Stimulated activated CD4-positive, alpha-beta T cell treated with anti-CD3 and anti-CD28 coated beads, Interleukin-12 subunit alpha, Interleukin-12 subunit beta, amount 100 ng/mL, for 24 hours (primary cell): ENCODE measurements around the gene RFC4.
"Not testable (repeated sequence)": the region's sequence is repeated elsewhere in the genome, so short reads cannot be mapped to it uniquely, and the experiment has no call there.

Experiments used
- DNase-seq, 2 experiments: peaks; one replicate each; pipeline ENCODE4 v3.0.0-alpha.2; 2020; ENCODE audit warnings: low read depth in 2 of 2

RFC4 gene, protein sequence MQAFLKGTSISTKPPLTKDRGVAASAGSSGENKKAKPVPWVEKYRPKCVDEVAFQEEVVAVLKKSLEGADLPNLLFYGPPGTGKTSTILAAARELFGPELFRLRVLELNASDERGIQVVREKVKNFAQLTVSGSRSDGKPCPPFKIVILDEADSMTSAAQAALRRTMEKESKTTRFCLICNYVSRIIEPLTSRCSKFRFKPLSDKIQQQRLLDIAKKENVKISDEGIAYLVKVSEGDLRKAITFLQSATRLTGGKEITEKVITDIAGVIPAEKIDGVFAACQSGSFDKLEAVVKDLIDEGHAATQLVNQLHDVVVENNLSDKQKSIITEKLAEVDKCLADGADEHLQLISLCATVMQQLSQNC

DNA sequence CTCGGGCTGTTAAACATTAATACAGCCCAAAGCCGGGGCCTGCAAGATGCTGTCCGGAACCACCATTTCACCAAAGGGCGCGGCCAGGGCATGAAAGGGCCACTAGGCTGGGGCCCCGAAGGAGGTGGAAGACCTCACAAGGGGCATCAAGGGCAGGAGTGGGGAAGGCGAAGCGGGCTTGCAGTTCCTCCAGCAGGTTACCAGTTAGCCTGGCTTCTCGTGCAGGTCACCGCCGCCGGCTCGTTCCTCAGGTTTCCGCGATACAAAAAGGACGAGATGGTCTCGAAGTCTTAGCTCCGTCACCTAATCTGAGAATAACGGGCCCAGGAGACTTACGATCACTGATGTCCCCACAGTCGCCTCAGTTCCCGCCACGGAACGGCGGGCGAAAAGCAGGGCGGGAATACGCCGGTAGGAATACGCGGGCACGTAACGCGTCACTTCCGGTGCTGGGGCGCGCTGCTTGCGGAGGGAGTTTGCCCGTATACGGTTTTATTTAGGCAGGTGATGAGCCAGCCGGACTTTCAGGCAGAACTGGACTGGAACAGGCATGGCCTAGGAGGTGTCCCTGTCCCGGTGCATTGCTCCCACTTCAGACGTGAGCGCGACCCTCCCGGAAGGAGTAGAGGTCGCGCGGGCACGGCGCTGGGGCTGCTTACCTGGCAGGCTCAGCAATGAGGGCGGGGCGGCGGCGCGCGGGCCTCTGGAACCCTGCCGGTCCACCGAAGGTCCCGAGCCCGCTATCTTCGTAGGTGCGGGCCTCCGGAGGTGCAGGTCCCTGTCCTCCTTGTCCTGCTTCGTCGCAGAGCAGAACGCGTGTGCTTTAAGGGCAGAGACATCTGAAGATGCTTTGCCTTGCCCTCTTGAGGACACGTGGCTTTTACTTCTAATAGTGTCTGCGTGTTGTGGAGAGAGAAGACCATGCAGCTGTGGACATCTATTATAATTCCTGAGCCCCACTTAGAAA, at the start of gene RFC4:
RFC4 (minus strand) TSS at position 394 of the 967 bp plus-strand sequence. CDS start 1,769 bp downstream, outside the sequence.
- peak; percentile 81 to 88 for DNase-seq

DNA sequence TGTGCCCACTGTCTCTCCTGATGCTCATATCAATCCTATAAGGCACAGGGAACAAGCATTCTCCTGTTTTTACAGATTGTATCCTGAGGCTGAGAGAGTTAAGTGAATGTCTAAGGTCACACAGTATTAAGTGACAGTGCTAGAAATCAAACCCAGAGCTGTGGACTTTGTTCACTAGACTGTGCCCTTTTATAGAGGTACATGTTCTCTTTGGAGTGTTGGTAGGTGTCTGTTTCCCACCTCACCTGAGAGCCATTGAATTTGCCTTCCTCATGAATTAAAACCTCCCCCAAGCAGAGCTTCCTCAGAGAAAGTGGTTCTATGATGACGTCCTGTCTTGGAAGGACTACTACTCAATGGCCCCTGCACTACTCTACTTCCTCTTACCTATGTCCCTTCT, 48.7 kb upstream of the RFC4 start:
- DNase-seq = no peak

DNA sequence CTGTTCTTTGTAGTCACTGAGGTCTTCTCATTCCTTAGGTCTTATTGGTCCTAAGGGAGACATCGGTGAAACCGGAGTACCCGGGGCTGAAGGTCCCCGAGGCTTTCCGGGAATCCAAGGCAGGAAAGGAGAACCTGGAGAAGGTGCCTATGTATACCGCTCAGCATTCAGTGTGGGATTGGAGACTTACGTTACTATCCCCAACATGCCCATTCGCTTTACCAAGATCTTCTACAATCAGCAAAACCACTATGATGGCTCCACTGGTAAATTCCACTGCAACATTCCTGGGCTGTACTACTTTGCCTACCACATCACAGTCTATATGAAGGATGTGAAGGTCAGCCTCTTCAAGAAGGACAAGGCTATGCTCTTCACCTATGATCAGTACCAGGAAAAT, 47.9 kb upstream of the RFC4 start:
- DNase-seq = no peak

DNA sequence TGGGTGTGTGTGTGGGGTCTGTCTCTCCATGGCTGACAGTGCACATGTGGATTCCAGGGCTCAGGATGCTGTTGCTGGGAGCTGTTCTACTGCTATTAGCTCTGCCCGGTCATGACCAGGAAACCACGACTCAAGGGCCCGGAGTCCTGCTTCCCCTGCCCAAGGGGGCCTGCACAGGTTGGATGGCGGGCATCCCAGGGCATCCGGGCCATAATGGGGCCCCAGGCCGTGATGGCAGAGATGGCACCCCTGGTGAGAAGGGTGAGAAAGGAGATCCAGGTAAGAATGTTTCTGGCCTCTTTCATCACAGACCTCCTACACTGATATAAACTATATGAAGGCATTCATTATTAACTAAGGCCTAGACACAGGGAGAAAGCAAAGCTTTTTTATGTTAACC, 46.7 kb upstream of the RFC4 start:
- DNase-seq = no peak

DNA sequence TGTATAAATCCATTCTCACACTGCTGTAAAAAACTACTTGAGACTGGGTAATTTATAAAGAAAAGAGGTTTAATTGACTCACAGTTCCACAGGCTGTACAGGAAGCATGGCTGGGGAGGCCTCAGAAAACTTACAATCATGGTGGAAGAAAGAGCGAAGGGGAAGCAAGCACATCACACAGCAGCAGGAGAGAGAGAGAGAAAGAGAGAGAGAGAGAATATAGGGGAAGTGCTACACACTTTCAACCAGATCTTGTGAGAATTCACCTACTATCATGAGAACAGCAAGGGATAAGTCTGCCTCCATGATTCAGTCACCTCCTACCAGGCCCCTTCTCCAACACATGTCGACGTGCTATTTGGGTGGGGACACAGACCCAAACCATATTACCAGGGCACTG, 45.6 kb upstream of the RFC4 start:
- DNase-seq = not testable (repeated sequence)

DNA sequence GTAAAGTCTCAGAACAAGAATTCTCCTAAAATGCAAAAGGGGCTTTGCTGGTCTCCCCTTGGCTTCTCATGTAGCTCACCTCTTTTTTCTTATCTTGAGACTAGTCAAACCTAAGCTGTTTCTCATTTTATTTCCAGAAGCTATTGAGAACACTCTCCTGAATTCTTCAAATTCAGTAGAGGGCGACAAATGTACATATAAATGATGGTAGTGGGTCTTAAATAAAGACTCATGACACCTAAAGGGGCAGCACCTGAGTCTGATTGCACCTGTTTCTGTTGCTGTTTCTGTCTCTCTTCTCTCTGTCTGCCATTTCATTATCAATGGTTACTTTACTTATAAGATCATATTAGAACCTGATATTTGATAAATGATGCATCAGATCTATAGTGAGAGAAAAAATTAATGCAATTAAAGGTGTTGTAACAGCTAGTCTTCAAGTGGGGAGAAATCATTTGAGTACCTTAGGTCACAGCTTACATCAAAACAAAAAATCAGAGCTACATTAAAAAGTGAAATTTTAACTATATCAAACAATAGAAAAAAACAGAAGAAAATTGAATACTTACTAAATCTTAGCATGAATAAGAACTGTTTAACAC, 43.2 kb upstream of the RFC4 start:
- DNase-seq = no peak

DNA sequence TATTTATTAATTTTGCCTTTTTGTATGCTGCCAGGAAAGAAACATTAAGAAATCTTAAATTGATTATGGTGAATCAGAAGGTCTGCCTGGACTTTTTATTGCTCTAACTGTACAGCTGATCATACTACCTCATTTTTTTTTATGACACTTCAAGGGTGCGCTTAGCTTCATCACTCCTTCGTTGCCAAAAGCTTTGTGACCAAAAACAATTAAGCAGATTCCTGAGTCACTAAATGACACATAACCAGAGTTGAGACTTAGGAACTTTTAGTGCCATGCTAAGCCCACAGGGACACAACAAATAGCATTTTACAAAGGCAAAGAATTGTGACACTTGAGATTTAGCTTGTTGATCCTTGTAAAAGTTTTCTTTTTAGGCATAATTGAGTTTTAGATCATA, 41.2 kb upstream of the RFC4 start:
- DNase-seq = no peak

DNA sequence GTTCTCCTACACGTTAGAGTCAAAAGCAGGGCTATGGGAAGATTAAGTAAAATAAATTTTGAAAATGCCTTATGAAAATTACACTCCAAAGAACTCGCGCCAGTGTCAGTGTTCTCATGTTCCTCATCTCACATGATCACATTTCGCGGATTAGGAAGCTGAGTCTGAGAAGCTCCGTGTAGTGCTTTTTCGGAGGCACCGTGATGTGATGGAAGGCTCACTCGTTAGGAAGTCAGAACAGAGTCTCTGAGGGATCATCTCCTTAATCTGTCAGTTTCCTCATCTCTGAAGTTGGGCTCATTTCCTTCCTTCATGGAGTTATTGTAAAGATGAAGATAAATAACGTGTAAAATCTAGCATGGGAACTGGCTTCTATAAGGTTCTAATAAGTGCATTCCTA, 39.5 kb upstream of the RFC4 start:
- DNase-seq = no peak

DNA sequence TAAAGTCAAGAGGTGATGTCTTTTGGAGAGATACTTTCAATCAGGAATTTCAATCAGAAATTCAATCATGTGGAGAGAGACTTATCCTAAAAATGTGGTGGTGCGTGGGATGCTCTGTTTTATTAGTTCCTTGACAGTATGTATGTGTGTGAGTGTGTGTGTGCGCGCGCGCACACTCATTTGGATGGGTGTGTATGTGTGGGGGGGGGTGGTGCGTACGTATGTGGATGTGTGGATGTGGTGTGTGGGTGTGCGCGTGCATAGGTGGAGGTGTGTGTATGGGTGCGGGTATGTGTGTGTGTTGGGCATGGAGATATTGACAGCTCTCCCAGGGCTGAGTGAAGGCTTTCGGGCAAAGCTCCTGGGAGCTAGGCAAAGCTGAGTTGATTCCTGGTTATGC, 38.6 kb upstream of the RFC4 start:
- no peak for DNase-seq

DNA sequence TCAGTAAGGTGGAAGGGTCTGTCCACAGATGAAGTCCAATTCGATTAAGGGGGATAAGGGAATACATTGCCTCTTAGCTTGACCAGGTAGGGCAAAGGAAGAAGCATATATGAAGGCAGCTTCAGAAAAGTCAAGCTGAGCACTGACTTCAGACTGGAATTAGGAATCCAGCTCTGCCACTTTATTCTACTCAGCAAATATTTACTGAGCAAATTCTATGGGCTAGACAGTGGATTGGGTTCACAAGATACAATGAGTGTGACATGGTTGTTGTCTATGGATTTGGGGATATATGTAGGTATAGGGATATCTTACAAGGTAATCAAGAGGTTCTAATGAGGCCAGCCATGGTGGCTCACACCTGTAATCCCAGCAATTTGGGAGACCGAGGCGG, 36.8 kb upstream of the RFC4 start:
- DNase-seq = no peak

DNA sequence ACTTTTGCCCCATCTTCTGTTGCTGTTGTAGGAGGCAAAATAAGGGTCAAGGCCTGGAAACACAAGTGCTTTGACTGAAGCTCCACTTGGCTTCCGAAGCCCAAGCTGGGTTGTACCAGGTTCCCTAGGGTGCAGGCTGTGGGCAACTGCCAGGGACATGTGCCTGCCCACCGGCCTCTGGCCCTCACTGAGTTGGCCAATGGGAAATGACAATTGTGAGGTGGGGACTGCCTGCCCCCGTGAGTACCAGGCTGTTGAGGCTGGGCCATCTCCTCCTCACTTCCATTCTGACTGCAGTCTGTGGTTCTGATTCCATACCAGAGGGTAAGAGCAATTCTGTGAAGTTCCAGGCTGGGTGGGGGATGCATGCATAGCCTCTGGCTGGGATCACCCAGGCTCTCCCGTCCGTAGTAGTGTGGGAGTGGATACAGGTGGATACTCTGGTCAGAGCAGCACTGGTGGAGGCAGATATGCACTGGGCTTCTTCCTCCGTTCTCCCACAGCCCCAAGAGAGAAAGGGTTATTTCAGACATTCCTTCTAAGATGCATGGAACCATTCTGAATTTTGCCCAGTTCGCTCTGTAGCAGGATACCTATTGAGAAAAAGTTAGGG, 36.2 kb upstream of the RFC4 start, which contains the start of gene ADIPOQ:
ADIPOQ (plus strand) TSS at position 285 of the 613 bp plus-strand sequence. CDS start 10,349 bp downstream, outside the sequence.
- no peak for DNase-seq

DNA sequence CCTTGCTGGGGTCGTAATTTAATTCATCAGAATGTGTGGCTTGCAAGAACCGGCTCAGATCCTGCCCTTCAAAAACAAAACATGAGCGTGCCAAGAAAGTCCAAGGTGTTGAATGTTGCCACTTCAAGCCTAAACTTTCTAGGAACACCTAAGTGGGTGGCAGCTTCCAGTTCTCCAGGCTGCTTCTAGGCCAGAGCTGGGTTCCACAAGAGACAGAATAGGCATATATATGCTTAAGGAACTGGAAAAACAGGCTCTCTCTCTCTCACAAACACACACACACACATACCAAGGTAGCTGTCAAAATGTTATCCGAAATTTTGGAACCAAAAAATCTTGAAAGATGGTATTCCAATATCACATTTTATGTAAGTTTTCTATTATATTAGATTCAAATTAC, 35.3 kb upstream of the RFC4 start:
- no peak for DNase-seq

DNA sequence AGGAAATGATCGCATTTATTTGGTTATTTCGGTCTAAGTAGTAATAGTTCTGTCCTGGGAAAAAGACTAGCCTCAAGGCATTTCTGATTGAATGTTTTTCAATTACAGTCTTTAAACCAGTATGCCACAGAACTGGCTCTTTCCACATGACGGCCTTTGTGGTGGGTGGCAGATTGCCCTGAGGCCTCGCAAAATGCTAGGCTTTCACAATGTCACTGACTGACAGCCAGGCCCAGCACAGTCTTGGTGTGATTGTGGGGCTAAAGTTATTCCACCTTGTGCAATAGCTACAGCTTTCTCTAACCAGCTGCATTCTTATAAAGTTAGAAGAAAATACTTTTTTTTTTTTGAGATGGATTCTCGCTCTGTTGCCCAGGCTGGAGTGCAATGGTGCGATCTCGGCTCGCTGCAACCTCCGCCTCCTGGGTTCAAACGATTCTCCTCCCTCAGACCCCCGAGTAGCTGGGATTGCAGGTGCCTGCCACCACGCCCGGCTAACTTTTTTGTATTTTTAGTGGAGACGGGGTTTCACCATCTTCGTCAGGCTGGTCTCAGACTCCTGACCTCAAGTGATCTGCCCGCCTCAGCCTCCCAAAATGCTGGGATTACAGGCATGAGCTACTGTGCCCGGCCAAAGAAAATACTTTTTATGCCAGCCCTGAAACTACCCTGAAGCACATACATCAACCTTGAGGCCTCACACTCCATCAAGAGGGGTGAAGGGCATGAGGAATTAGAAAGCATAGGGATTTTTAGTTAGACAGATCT, 33.8 kb upstream of the RFC4 start:
- DNase-seq = no peak

DNA sequence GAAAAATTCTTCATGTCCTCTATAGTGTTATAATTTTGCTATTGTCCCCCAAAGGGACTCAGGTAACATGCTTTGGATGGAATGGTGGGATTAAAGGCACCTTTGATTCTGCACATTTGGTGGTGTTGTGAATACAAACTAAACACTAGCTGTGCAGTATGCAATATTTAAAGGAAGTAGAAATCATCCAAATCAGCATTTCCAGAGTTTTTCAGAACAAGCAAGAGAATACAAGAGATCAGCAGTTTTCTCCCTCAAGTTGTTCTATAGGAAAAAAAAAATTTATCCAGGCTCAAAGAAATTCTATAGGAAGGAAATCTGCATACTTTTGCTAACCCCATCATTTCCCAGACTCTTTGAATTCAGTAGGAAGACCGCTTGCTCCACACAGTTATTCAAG, 26.0 kb upstream of the RFC4 start:
- no peak for DNase-seq

DNA sequence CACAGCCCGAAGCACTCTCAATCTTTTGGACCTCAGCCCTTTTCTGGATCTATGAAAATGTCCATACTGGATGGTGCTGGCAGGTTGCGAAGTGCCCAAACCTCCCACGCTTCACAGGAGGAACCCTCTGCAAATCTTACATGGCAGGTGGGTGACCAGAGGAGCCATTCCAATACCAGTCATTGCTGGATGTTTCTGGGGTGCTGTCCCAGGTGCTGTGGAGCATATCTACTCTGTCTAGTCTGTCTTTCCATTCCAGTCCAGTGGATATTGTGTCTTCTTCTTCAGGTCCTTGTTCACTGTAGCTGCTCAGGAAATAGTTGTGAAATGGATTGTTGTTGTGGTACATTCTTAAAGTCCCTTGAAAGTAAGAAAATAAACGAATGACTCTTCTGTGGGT, 25.5 kb upstream of the RFC4 start:
- no peak for DNase-seq

DNA sequence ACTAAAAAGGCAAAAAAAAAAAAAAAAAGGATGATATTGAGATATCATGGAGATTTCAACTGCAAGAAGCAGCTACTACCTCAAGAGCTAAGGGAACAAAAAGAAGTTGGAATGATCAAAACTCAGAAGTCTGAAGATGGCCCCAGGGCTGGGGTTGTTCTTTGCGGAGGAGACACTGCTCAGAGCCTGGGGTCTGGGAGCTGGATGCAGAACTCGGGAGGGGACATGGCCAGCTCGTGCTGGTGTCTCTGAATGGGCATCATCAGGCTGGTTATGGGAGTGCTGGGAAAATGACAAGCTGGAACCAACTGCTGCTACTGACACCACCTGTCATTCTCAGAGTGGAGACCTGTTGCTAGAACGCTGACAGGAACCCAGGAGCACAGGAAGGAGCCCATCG, 22.1 kb upstream of the RFC4 start:
- DNase-seq = no peak

DNA sequence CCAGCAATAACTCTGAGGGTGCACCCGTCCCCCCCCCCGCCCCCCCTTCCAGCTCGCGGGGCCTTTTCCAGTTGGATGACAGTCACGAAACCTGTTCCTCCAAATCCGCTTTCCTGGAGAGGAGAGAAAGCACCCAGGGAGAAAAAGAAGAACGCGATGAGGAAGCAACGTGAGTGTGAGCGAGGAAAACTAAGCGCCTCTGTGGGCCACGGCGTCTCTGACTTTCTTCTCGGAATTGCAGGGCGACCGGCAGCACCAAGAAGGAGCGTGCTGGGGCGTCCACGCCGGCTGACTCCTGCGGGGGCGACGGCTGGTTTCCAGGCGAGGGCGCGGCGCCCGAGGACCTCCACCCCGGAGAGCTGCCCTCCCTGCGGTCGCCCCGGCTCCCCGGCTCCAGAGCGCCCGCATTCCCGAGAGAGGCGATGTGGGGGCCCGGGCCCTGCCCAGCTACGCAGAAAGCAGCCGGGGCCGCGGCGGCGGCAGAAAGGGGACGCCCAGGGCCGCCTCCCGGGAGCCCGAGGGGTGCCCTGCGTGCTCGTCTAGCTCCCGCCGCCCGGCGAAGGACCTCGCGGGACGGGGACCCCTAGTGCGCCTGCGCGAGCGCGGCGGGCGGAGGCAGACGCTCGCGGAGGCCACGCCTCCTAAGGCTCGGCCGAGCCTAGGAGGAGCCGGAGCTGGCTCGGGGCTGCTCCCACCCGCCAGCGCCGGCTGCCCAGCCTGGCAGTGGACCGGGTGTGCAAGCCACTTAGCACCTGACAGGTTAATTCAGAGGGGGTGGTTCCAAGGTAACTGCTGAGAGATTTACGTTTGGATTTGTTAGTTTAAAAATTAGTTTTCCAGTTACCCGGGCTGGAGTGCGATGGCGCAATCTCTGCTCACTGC, 20.9 kb upstream of the RFC4 start:
- DNase-seq = peak; percentile 63 to 71

DNA sequence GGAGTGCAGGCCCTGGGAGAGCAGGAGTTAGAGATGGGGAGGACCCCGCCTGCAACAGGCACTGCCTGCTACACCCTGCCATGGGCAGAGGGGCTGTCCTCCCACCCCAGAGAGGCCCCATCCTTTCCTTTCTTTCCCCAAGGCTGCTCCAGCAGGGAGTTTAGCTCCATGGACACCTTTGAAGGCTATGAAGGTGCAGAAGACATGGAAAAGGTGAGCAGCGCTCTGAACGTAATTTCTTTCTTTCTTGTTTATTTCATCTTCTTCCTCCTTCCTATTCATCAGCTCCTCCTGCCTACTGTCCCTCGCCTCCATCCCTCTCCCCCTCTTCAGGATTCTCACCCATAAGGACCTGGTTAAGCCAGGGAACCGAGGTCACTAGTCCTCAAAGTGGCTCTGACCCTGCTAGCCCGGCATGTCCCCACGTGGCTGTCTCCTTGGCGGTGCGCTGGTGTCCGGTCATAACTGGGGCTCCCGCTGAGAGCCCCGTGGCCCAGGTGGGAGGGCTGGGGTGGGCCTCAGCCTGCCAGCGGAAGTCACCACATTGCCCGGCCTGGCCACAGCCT, 20.2 kb upstream of the RFC4 start:
- DNase-seq = no peak

DNA sequence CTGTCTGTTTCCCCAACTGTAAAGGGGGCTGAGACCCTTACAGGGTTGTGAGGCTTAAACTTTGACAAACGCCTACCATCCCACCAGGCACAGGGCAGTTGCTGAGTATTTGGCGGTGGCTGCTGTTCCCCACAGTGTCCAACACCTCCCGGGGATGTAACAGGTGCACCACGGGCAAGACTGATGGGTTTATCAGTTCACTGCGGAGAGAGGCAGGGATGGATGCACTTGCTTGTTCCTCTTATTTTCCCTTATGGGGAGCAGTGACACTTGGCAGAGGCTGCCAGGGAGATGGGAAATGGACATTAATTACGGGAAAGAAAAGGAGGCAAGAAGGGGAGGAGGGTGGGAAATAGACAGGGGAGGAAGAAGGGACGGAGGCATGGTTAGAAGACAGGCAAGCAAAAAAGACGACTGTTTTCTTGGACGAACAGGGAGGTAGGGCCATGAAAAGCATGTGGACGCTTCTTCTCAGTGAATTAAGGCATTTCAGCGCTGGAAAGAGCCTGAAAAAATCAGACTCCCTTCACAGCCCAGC, 19.7 kb upstream of the RFC4 start:
- no peak for DNase-seq
